Measurements from ENCODE around the gene DCTN3.

DCTN3 gene
- total RNA-seq, result 21.4 to 28.1 reads per million in 2 experiments

GRCh38 chr9:34620061-34620994 lies at the start of gene DCTN3:
Gene DCTN3, minus strand, starts transcription at chr9:34620495. Its CDS starts 31 bp downstream, at chr9:34620464.
- peak; percentile 86 for DNase-seq (ENCODE audit: low read depth)

- DNase-seq (ENCODE audit: low read depth), result peak; percentile 88
These were observed 45.3 kb upstream of the DCTN3 start for GRCh38 chr9:34665381-34666250.

GRCh38 chr9:34665067-34665380 lies 44.7 kb upstream of the DCTN3 start:
- no peak for DNase-seq (ENCODE audit: low read depth)

GRCh38 chr9:34664281-34665066 lies 44.2 kb upstream of the DCTN3 start:
- peak; percentile 65 for DNase-seq (ENCODE audit: low read depth)

- no peak for DNase-seq (ENCODE audit: low read depth)
These were observed 43.0 kb upstream of the DCTN3 start for GRCh38 chr9:34663303-34663605.

GRCh38 chr9:34662526-34663302 lies 42.4 kb upstream of the DCTN3 start, which contains the start of gene CCL27:
Gene CCL27, minus strand, starts transcription at chr9:34662657. Its CDS starts 24 bp downstream, at chr9:34662633.
- DNase-seq (ENCODE audit: low read depth), result no peak

- DNase-seq (ENCODE audit: low read depth), result no peak
These were observed 39.4 kb upstream of the DCTN3 start for GRCh38 chr9:34659592-34660253.

- DNase-seq (ENCODE audit: low read depth), result no peak
These were observed 38.2 kb upstream of the DCTN3 start for GRCh38 chr9:34658461-34658860.

- no peak for DNase-seq (ENCODE audit: low read depth)
These were observed 36.7 kb upstream of the DCTN3 start for GRCh38 chr9:34656992-34657391.

- DNase-seq (ENCODE audit: low read depth), result no peak
These were observed 35.1 kb upstream of the DCTN3 start for GRCh38 chr9:34655394-34655793.

GRCh38 chr9:34654323-34655051 lies 34.2 kb upstream of the DCTN3 start:
- no peak for DNase-seq (ENCODE audit: low read depth)

GRCh38 chr9:34653151-34654072 lies 33.1 kb upstream of the DCTN3 start:
- no peak for DNase-seq (ENCODE audit: low read depth)

GRCh38 chr9:34652602-34653000 lies 32.3 kb upstream of the DCTN3 start:
- no peak for DNase-seq (ENCODE audit: low read depth)

GRCh38 chr9:34651876-34652601 lies 31.7 kb upstream of the DCTN3 start, which contains the start of gene IL11RA:
Gene IL11RA, plus strand, starts transcription at chr9:34652185. Its CDS starts 3,033 bp downstream, at chr9:34655218.
- no peak for DNase-seq (ENCODE audit: low read depth)

- no peak for DNase-seq (ENCODE audit: low read depth)
These were observed 31.0 kb upstream of the DCTN3 start for GRCh38 chr9:34651321-34651720.

- no peak for DNase-seq (ENCODE audit: low read depth)
These were observed 30.5 kb upstream of the DCTN3 start for GRCh38 chr9:34650816-34651215.

- no peak for DNase-seq (ENCODE audit: low read depth)
These were observed 28.4 kb upstream of the DCTN3 start for GRCh38 chr9:34648673-34649072.

GRCh38 chr9:34647651-34648050 lies 27.4 kb upstream of the DCTN3 start:
- DNase-seq (ENCODE audit: low read depth), result no peak
